ENCODE data around the gene NSUN7.
"Not testable (repeated sequence)": the region's sequence is repeated elsewhere in the genome, so short reads cannot be mapped to it uniquely, and the experiment has no call there.

The NSUN7 gene

DNA sequence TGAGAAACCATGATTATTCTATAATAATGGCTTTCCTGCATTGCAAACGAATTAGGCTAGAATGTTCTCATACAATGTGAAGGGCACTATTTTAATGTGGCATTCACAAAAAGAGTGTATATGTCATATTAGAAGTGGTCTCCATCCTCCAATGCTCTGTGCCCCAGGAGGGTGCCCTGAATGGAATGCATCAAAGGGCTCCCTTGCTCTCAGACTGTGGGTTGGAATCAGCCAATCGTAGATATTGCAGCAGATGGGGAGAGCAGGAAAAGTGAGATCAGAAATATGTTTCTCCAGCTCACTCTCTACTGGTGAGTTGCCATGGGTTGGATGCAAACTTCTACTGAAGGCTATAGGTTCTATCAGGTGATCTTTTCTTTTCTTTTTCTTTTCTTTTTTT lies 11.9 kb upstream of the NSUN7 start:
- DNase-seq, result no peak

DNA sequence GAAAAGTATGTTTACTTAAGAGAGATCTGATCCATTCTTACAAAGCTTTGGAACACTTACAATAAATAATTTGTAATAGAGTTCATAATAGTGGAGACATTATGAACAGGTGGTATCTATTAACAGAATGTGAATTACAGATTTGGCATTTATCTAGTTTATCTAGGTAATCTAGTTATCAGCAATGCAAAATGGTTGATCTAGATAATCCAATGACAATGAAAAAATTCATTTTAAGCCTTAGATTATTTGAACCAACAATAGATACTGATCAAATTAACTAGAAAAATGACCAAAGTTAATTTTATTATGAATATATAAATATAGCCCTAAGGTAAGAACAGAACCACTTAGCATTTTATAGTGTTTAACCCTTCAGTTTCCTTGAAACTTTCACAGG lies 10.4 kb upstream of the NSUN7 start:
- no peak for DNase-seq

DNA sequence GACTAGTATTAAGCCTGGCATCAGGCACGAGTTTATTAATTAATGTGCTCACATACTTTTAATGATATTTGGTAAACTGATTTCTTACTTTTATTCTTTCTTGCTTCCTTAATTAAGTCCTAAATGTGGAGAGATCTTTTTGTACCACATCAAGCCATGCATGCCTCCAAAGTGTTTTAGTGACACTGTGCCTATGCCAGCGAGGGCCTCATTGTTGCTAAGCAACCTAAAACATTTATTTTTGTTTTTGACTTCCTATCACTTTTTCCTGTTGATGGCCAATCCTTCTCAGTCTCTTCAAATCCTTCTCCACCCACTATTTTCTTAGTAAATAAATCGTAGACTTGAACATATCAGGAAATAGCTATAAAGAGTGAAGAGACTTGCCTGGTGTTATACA lies 5.5 kb upstream of the NSUN7 start:
- no peak for DNase-seq

DNA sequence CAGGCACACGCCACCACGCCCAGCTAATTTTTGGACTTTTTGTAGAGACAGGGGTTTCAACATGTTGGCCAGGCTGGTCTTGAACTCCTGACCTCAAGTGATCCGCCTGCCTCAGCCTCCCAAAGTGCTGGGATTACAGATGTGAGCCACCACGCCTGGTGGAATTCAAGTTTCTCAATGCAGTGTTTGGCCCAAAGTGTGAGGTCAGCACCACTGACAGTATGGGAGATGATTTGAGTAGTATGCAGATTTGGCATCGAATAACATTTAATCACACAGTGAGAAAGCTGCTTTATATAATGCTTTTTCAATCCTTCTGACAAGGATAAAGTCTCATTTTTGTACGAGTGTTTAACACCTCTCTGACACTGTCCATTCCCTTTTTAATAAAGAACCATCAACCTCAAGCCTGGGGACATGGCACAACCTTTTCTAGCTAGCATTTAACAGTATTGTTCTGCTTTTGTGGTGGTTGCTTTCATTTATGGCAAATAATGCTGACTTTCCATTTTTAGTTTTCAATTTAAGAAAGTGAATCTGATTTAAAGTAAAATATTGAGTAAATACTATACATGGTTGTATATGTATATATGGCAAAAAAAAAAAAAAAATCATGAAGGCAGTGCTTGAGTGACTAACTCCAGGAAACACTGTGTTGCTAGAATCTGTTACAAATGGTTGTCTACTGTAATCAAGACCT lies 4.3 kb upstream of the NSUN7 start:
- no peak for DNase-seq

DNA sequence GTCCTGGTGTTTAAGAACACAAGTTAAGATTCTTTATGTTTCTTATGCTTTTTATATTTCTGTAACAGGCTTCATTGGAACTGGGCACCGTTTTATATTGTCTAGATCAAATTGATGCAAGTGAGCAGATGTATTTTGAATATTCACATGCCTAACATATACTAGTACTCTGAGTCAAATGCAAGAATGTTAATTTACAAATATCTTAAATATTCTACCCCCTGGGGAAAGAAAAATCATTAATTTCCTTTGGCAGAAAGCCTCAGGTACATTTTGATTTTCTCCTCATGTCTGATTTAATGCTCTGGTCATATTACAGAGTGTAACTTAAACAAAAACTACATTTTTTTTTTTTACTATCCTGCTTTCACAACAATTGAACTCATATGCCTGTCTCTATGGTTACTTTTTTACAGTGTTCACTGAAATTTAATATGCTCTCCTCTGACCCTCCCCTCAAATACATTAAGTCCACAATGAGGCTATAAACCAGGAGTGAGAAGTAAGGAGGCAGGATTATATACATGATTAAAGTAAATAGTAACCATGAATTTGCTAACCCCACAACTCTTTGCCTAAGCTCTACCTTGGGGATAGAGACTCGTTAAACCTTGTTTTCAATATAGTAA lies 2.4 kb upstream of the NSUN7 start:
- DNase-seq, result peak; percentile 35 to 69

DNA sequence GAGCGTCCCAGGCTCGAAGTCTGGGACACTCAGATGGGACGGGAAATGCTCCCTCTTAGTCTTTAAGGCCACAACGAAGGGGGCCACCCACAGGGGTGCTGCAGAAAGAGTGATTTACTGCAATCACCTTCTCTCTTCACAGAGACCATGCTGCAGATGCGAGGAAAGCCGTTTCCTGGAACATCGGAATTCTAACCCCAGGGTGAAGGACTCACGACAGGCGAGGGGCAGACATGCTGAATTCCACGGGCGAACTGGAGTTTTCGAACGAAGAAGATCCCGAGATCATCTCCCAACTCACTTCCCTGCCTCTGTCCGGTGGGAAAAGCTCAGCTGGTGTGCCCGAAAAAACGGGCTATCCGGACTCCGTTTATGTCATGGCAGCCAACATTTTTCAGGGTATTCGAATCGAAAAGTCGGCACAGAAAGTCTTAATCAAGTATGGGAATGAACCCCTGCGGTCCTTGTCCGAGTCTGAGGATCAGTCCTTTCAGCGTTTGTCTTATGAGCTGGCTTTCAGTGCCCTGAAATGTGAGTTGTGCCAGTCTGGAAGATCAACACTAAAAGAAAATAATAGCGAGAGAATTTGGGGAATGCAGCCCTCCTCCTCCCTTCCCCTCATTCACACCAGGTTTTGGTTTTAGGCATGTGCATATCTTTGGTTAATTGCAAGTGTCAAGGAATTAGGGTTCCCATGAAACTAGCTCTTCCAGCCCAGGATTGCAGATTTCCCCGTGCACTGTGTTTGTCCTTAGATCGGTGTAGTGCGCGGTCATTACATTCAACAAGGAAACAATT lies 905 bp downstream of the NSUN7 start:
- DNase-seq, result peak in 1 of 2 experiments; percentile 37

DNA sequence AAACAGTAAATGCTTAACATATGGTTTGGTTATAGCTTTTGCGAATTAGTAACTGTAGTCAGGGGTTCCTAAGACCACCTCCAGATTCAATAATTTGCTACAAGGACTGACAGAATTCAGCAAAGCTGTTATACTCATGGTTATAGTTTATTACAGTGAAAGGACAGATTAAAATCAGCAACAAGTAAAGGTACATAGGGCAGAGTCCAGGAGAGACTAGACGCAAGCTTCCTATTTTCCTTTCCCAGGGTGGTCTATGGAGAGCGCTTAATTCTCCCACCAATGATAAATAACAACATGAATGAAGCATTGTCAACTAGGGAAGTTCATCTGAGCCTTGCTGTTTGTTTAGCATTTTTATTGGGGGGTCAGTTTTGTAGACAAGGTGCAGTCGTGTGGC lies 5.9 kb downstream of the NSUN7 start:
- DNase-seq, result no peak

DNA sequence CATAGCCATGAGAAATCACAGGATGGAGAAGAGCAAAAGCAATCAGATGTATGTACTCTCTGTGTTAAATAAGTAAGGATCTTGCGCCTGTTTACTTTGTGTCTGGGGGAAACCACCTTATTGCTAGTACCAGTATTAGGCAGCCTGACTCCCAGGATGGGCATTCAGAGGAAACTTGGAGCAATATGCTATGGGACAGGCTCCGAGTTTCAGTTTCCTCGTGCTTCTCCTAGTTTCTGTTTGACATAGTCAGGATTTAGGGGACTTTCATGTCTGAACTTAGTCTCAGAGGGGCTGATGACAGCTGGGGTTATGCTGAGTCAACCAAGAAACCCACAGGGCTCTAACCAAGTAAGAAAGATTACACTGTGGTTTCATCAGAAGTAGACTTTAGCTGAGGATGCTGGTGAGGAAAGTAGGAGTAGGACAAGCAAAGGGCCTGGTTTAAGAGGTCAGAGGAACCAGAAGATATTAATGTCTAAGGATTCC lies 13.5 kb downstream of the NSUN7 start:
- no peak for DNase-seq

DNA sequence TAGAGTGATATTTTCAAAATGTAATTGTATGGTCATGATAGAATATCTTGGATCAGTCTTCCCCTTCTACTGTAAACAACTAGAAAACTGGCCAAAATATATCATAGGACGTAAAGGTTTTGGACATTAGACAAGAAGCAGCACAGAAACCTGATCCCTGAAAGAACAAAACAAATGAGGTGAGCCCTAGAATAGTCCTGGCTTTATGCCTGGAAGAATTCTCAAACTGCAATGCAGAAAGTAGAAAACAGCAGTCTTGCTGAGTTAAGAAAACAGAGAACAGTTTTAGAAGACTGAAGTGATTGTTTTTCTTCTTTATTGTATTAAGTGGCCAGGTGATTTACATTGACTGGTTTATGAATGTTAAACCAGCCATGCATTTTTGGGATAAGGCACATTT lies 19.5 kb downstream of the NSUN7 start:
- no peak for DNase-seq

DNA sequence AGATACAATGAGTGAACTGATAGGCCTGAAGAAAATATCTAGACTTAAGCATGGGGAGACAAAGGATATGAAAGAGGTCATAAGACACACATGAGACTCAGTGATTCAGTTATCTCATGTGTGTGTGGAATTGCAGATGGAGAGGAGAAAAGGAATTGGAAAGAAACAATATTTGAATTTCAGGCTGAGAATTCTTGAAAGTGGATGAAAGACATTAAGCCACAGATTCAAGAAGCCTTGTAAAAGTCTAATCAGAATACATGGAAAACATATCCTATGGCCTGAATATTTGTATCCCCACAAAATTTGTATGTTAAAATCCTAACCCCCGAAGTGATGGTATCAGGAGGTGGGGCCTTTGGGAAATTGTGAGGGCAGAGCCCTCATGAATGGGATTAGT lies 28.3 kb downstream of the NSUN7 start:
- no peak for DNase-seq

DNA sequence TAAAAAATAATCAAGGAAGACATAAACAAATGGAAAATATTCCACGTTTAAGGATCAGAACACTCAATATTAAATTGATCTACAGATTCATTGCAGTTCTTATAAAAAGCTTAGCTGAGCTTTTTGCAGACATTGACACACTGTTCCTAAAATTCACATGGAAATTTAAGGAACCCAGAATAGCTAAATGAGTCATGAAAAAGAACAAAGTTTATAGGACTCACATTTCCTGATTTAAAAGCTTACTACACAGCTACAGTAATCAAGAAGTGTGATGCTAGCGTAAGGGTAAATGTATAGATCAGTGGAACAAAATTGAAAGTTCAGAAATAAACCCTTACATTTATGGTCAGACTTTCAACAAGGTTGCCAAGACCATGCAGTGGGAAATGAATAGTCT lies 33.1 kb downstream of the NSUN7 start:
- DNase-seq, result no peak

DNA sequence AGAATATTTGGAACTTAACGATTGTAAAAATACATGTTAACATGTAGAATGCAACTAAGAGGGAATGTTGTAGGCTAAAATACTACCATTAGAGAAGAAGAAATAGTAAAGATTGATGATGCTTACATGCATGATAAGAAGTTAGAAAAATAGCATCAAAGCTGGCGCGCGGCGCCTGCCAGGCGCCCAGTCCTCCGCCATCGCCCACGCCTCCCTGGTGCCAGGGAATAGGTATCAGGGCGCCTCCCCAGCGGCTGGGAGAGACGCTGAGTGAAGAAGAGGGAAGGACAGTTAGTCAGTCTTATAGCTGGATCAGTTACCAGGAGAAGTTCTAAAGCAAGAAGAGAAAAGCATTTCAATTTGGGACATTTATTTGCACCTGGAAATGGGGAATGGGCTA lies 36.0 kb downstream of the NSUN7 start:
- DNase-seq, result no peak

DNA sequence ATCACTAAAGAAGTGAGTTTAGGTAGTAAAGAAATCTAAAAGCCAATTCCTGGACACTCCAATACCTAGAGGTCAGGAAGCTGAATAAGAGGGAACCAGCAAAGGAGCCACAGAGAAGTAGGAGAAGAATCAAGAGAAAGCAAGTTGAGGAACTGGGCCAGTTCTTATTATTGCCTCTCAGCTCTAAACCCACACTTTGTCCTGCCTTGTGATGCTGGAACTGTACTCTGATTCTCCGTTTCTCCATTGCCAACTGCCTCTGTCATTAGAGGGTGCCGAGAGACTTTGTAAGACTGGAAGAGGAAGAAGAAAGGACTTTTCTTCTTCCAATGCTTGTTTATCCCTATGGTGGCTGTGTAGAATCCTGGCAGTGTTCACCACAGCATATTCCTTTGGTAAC lies 38.6 kb downstream of the NSUN7 start:
- DNase-seq, result no peak

DNA sequence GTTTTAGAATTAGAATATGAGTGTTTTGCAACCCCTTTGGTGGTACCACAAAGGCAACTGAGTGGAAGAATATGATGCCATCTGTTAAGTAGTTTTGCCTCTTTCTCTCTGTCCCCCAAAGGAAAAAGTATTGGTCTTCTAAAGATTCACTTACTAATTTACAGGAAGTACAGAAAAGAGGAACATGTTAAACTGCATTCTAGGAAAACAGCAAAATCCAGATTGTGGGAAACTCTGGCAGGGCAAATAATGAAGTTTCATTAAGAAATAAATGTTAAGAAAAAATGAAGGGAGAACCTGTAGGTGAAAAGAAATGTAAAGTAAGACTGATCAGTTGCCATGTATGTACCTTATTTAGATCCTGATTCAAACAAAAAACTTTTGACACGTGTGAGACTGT lies 39.3 kb downstream of the NSUN7 start:
- DNase-seq, result no peak

DNA sequence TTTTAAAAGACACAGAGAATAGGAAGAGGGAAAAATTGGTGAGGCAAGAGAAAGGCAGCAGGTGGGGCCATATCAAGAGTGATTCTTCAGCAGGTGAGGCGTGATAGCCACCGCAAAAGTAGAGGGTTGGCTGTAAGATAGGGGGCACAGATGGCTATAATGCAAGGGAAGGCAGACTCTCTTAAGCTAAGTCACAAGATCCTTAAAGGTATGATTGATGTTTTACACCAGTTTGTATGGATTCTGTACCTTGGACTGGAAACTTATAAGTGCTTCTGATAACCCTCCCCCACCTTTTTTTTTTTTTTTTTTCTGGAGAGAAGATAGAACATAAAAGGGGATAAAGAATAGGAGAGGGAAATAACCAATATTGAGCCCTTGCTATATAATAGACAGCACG lies 40.0 kb downstream of the NSUN7 start:
- no peak for DNase-seq

DNA sequence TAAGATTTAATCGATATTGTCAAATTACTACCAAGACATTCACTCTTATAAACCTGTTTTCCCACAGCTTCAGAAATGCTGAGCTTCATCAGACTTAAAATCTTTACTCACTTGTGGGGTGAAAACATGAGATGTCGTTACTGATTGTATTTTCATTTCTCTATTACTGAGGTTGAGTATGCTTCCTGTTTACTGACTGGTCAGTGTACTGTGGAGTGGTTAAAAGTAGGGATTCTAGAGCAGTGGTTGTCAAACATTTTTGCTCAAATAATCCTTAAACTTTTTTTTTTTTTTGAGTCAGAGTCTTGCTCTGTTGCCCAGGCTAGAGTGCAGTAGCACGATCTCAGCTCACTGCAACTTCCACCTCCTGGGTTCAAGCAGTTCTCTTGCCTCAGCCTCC lies 50.3 kb downstream of the NSUN7 start:
- DNase-seq, result no peak

DNA sequence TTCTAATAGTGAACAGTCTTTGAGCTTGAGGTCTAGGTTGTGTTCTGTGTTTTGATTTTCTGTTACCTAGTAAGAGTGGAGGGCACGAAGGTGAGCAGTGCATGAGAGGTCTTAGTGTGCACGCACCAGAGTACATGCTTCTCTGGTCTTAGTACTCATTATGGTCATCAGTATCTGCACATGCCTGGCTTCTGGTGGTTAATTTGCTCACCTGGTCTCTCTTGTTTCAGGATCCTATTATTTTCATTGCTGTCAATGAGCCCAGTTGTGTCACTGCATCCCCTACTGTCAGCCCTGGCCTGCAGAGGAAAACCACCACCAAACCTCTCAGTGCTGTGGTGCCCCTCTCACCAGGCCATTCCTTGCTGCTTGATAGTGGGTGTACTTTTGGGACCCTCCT lies 54.8 kb downstream of the NSUN7 start:
- DNase-seq, result no peak

DNA sequence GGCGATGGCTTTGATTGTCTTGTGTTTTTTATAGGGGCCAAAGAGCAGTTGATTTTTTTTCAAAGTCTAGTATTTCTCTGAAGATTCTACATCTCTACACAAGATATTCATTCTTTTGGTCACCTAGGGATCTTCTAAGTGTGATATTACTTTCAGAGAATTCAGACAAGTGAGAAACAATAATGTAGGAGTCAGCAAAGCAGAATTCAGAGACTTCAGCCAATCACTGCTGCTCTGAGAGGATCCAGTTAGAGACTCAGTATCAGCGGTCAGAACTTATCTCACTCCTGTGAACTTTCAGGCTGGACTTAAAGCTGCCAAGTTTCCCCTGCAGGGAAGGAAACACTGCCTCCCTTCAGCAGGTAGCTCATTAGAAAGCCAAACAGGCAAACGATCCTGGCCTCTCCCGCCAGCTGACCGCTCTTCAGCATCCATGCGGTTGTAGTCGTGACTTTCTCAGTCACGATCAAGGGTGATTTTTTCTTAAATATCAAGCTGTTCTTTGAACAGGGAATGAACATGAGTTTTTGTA lies 59.2 kb downstream of the NSUN7 start:
- DNase-seq, result no peak

DNA sequence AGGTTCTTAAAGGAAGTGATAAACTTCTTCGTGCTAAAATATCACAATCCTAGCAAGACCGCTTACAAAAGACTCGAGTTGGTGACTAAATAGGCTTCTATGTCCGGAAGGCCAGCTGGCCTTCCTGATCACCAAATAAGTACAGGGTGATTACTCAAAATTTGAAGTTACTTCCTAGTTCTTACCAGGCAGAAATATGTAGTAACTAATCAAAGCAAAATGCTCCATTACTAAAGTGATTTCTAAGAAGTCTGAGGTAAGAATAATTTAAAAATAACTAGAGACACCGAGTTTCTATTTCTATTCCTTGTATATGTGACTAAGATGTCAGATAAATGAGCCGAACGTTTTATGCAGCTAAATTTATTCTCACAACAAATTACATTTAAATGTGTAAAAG lies 62.2 kb downstream of the NSUN7 start:
- no peak for DNase-seq

DNA sequence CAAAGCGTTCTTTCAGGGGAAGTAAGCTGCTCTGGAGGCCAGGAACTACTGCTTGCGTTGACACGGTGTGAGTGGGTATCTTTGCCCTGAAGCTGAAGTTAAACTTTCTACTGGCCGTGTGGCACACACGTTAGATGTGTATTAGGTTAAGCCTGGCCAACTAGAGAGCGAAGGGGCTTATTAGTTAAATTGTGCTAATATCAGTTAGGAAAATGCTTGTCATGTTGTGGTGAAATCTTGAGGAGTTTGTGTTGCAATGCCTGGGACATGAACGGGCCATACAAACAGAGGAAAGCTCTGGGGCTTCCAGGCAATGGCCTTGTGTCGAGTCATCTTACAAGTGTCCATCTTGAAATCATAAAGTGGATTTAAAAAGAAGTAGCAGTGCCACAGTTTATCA lies 62.6 kb downstream of the NSUN7 start:
- DNase-seq, result no peak

DNA sequence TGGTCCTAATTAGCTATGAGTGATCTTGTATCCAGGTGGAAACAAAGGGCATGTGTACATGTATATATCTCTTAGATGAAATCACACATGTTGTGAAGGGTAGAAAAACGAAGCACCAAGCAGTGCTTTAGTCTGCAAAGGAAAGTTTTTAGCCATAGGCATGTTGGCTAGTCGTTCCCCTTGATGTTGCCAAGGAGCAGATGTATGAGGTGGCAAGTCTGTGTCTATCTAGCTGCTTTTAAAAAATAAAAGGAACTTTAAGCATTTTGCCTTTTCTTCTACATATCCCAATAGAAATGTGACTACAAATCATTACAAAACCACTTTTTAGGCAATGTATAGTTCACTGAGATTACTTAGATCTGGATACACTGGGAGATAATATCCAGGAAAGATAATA lies 63.1 kb downstream of the NSUN7 start:
- no peak for DNase-seq

DNA sequence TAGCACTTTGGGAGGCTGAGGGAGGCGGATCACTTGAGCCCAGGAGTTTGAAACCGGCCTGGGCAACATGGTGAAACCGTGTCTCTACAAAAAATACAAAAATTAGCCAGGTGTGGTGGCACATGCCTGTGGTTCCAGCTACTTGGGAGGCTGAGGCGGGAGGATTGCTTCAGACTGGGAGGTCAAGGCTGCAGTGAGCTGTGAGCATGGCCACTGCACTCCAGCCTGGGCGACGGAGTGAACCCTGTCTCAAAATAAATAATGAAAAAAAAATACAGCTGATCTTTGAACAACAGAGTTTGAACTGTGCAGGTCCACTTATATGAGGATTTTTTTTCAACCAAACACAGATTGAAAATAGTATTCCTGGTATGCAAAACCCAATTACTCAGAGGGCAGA lies 67.4 kb downstream of the NSUN7 start:
- not testable (repeated sequence) for DNase-seq

DNA sequence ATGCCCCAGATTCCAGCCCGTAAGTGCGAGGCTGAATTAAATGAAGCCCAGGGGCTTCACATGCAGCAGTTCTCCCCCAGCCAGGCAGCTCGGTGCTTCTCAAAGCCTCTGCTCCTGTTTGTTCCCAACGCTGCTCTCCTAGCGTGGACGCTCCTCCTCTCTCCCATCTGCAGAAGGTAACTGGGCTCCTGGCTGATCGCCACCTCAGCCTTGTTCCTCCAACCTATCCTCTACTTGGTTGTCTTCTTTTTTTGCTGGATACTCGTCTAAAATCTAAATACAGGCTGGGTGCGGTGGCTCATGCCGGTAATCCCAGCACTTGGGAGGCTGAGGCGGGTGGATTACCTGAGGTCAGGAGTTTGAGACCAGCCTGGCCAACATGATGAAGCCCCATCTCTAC lies 70.3 kb downstream of the NSUN7 start:
- DNase-seq, result no peak

Data from NCI-H2081 (cell line).